ENCODE results near the gene CCNF. TPM values are rescaled to one million over a fixed set of nuclear protein-coding genes. Genes with fewer than 3 reads are reported as not detected.

Gene CCNF
- total and polyA plus RNA-seq, 2 of the 4 experiments (the other 2 are of a cell fraction) = 8.2 to 20.1 TPM

GRCh38 chr16:2499454-2499853, 70.2 kb downstream of the CCNF start:
- Histone ChIP-seq H4K91ac (ENCODE audit: insufficient read depth, low read depth, low read length) (no peak overlapping the region), H3K9me3 (ENCODE audit: control insufficient read depth, insufficient read depth, low read length) (no peaks in the 10 kb centered on the region), H2AFZ (replicated peaks; ENCODE audit: low read length, poor library complexity) (no peak overlapping the region), H2BK20ac (ENCODE audit: low read depth, low read length) (no peak overlapping the region), H2BK15ac (ENCODE audit: low read depth, low read length) (no peak overlapping the region), H2AK5ac (ENCODE audit: low read depth, low read length) (no peak overlapping the region), H3K36me3 (ENCODE audit: control insufficient read depth, insufficient read depth, low read length) (peaks cover 19% of the 10 kb centered on the region; the same call in 1 of the 2 replicates), H4K20me1 (ENCODE audit: insufficient read depth, low read length) (peaks cover 17% of the 10 kb centered on the region), H3K4ac (ENCODE audit: low read depth, low read length) (no peak overlapping the region), H3K18ac (ENCODE audit: low read depth, low read length) (no peak overlapping the region), H4K5ac (ENCODE audit: low read depth, low read length) (no peak overlapping the region), H3K4me1 (ENCODE audit: control insufficient read depth, insufficient read depth, low read length) (peaks cover 9% of the 10 kb centered on the region), H2BK120ac (ENCODE audit: low read depth, low read length) (no peak overlapping the region), H3K27ac (ENCODE audit: insufficient read depth, low read length) (no peak overlapping the region), H2AK9ac (replicated peaks; ENCODE audit: low read depth, low read length, poor library complexity) (no peak overlapping the region), H3K79me1 (ENCODE audit: low read depth in 1 of 2, low read length in 2 of 2) (peaks cover 3 to 21% of the 10 kb centered on the region in 2 experiments; a peak in 2 of 4 replicates), H3K23ac (ENCODE audit: low read depth, low read length) (no peak overlapping the region), H3K14ac (replicated peaks; ENCODE audit: low read depth, low read length) (no peak overlapping the region), H3K9me1 (ENCODE audit: insufficient read depth, low read length) (no peaks in the 10 kb centered on the region), H3K9ac (ENCODE audit: low read depth, low read length) (no peak overlapping the region), H3K4me3 (ENCODE audit: insufficient read depth, low read depth, low read length) (no peak overlapping the region), H3K27me3 (ENCODE audit: control insufficient read depth, insufficient read depth, low read length) (no peaks in the 10 kb centered on the region), H3K4me2 (ENCODE audit: low read depth, low read length) (no peak overlapping the region), H2BK5ac (ENCODE audit: low read depth, low read length, poor library complexity, severe bottlenecking) (no peak overlapping the region), H4K8ac (ENCODE audit: low read depth in 2 of 2, low read length in 2 of 2) (no peak overlapping the region), H3K56ac (ENCODE audit: extremely low read depth, insufficient read depth, low read length) (no peak overlapping the region)
- ChIA-PET POLR2A (ENCODE audit: unreplicated experiment) (no interaction called here), CTCF (no interaction called here)
- WGBS, 2 experiments (ENCODE audit: extremely low coverage in 2 of 2, insufficient read length in 1 of 2) = no CpG with 5 or more reads among the region's 6 CpGs
- no peak for ATAC-seq (ENCODE audit: low read depth)
- no TSS peak for BruUV-seq (replicated peaks)
- dilution Hi-C loops (cut with HindIII; ENCODE audit: low sequenced_read_pairs, unreplicated experiment) = no loop called here
- no peak for DNase-seq
- TF ChIP-seq CHD1 (IDR thresholded peaks at IDR 0.05; ENCODE audit: low read depth, low read length) = no peak
- no peak for TF ChIP-seq MXI1 (IDR thresholded peaks at IDR 0.05; ENCODE audit: borderline replicate concordance, low read depth, low read length)
- TF ChIP-seq BHLHE40 (IDR thresholded peaks at IDR 0.05; ENCODE audit: low read depth, low read length) = no peak
- no peak for TF ChIP-seq CEBPB (IDR thresholded peaks at IDR 0.05; ENCODE audit: low read depth, low read length)
- no peak for TF ChIP-seq NFE2L2 (IDR thresholded peaks at IDR 0.05; ENCODE audit: low read depth, low read length)
- no peak for TF ChIP-seq FOS (IDR thresholded peaks at IDR 0.05; ENCODE audit: low read depth, low read length)
- no peak for TF ChIP-seq RAD21 (IDR thresholded peaks at IDR 0.05; ENCODE audit: low read length)
- TF ChIP-seq RFX5 (IDR thresholded peaks at IDR 0.05; ENCODE audit: low read depth, low read length) = no peak
- TF ChIP-seq RCOR1 (IDR thresholded peaks at IDR 0.05; ENCODE audit: insufficient replicate concordance, low read length) = no peak
- in situ Hi-C loops (cut with MboI; ENCODE audit: low sequenced_read_pairs) = loop anchor here (5.0 kb wide), 1 partner anchor 157 kb away; the partner anchor contains the start of gene ABCA3
- intact Hi-C loops (cut with micrococcal nuclease) = no loop called here

Measured in IMR-90 (cell line).